GM12892 (cell line): ENCODE measurements around the gene MTHFD1L.

Source experiments
- POLR2AphosphoS5 ChIP-seq: IDR thresholded peaks from 2 replicates; pipeline ENCODE4 v1.6.1; 2011; ENCODE audit warnings: low read depth, low read length, control low read depth
- TAF1 ChIP-seq: IDR thresholded peaks from 2 replicates; pipeline ENCODE4 v1.6.1; 2011; ENCODE audit warnings: low read depth, mild to moderate bottlenecking, control low read depth, low read length, borderline replicate concordance

- no peak for TF ChIP-seq TAF1
- TF ChIP-seq POLR2AphosphoS5 = no peak
These were observed 101.3 kb downstream of the MTHFD1L start for GRCh38 chr6:150966786-150967185.
